ENCODE results near the gene OSMR. TPM values are rescaled to one million over a fixed set of nuclear protein-coding genes. Genes with fewer than 3 reads are reported as not detected.
A peak's percentile ranks its signal among the peaks of the same experiment; 100 is the strongest.

Gene OSMR
- total and polyA plus RNA-seq, 2 of the 13 experiments (the other 11 are each of a cell fraction or from before 2014, with no cell fraction given): 21.3 to 86.5 TPM

DNA sequence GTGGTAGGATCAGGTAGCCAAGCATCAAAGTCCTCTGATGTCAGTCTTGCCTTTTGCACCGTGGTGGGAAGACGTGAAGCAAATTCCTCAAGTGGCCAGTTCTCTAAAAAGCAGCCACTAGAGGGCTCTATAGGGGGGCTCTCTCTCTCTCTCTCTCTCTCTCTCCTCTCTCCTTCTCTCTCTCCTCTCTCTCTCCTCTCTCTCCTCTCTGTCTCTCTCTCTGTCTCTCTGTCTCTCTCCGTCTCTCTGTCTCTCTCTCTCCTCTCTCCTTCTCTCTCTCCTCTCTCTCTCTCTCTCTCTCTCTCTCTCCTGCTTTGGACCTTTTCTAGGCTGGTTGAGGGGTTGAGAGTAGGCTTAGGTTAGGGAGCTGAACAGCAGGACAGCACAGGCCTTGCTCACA, 13.9 kb upstream of the OSMR start:
- Histone ChIP-seq H2AFZ (ENCODE audit: low read length) (no peak overlapping the region), H4K20me1 (ENCODE audit: insufficient read depth, low read length) (no peaks in the 10 kb centered on the region; the same call in 1 of the 2 replicates), H3K27ac (ENCODE audit: extremely low read length, insufficient read depth, low read length) (peak overlapping the region; percentile 30), H3K4me2 (ENCODE audit: low read depth, low read length) (no peak overlapping the region), H3K9ac (ENCODE audit: insufficient read depth, low read depth, low read length) (no peak overlapping the region), H3K36me3 (replicated peaks in 1 of 2; ENCODE audit: control insufficient read depth in 1 of 2, insufficient read depth in 2 of 2, low read length in 2 of 2) (no peaks in the 10 kb centered on the region), H3K27me3 (ENCODE audit: control insufficient read depth in 1 of 2, insufficient read depth in 2 of 2, low read length in 2 of 2) (no peaks in the 10 kb centered on the region), H3K9me3 (ENCODE audit: low read length) (no peaks in the 10 kb centered on the region), H3K4me3 (replicated peaks in 1 of 3; ENCODE audit: insufficient read depth in 1 of 3, low read depth in 2 of 3, low read length in 3 of 3) (no peak overlapping the region), H3K4me1 (ENCODE audit: insufficient read depth, low read length) (peaks cover 39% of the 10 kb centered on the region), H3K79me2 (ENCODE audit: insufficient read depth, low read length) (no peaks in the 10 kb centered on the region)
- WGBS (ENCODE audit: low lambda C conversion rate): 58% methylated on average over 3 of the region's 3 CpGs
- DNase-seq (ENCODE audit: low spot score): peak; percentile 14
- ATAC-seq: peak; percentile 7; the same call in 2 of the 3 replicates
- no TSS peak for BruUV-seq (replicated peaks)
- POLR2A ChIA-PET: interaction anchor here (1.9 kb wide), 1 partner anchor 10 kb away, joined by 7 read pairs; no protein-coding TSS in a partner anchor
- intact Hi-C loops (cut with micrococcal nuclease; ENCODE audit: unreplicated experiment) (loop anchor here (2.0 kb wide), 1 partner anchor 91 kb away; no protein-coding TSS in a partner anchor), in situ Hi-C loops (cut with HindIII; ENCODE audit: extremely low pct_ligation_motif_present, low pct_unique_long_range_greater_than_20kb) (no loop called here)
- CTCF ChIA-PET (ENCODE audit: low intra/inter-chr PET ratio, low total read pairs): interaction anchor here (1.3 kb wide), 1 partner anchor 91 kb away, joined by 4 read pairs; no protein-coding TSS in a partner anchor
- FAIRE-seq: no peak
- TF ChIP-seq CEBPG (CRISPR knock-in tag; IDR thresholded peaks at IDR 0.05) (no peak), ZFYVE20 (CRISPR knock-in tag; IDR thresholded peaks at IDR 0.05; ENCODE audit: borderline replicate concordance, low read depth) (no peak), PTBP1 (IDR thresholded peaks at IDR 0.05; ENCODE audit: low read depth, low read length, poor library complexity, severe bottlenecking) (peak; percentile 98), ZFP36L1 (CRISPR knock-in tag; IDR thresholded peaks at IDR 0.05) (no peak), ZNF792 (CRISPR knock-in tag; IDR thresholded peaks at IDR 0.05) (no peak), ESRRA (CRISPR knock-in tag; IDR thresholded peaks at IDR 0.05; ENCODE audit: low read depth) (no peak), ZSCAN31 (CRISPR knock-in tag; IDR thresholded peaks at IDR 0.05; ENCODE audit: low read depth) (no peak), SCMH1 (CRISPR knock-in tag; IDR thresholded peaks at IDR 0.05; ENCODE audit: borderline replicate concordance) (no peak), ZNF891 (CRISPR knock-in tag; IDR thresholded peaks at IDR 0.05) (no peak), CTCF (CRISPR knock-in tag; IDR thresholded peaks at IDR 0.05) (peak; percentile 47), MTA1 (CRISPR knock-in tag; IDR thresholded peaks at IDR 0.05; ENCODE audit: borderline replicate concordance) (no peak), ZNF33B (CRISPR knock-in tag; IDR thresholded peaks at IDR 0.05) (no peak), PHF21A (CRISPR knock-in tag; IDR thresholded peaks at IDR 0.05) (no peak), ZNF589 (CRISPR knock-in tag; conservative IDR thresholded peaks at IDR 0.05) (no peak), ZNF3 (CRISPR knock-in tag; IDR thresholded peaks at IDR 0.05) (no peak), CHCHD3 (CRISPR knock-in tag; IDR thresholded peaks at IDR 0.05) (no peak), FOXA1 (IDR thresholded peaks at IDR 0.05) (no peak), FOXA1 (CRISPR knock-in tag; IDR thresholded peaks at IDR 0.05) (no peak), SAP130 (CRISPR knock-in tag; IDR thresholded peaks at IDR 0.05; ENCODE audit: low read depth) (0 out of 2 replicates have a peak, but pooled peaks have one; percentile 13)
- TF ChIP-seq, protein P1, sequence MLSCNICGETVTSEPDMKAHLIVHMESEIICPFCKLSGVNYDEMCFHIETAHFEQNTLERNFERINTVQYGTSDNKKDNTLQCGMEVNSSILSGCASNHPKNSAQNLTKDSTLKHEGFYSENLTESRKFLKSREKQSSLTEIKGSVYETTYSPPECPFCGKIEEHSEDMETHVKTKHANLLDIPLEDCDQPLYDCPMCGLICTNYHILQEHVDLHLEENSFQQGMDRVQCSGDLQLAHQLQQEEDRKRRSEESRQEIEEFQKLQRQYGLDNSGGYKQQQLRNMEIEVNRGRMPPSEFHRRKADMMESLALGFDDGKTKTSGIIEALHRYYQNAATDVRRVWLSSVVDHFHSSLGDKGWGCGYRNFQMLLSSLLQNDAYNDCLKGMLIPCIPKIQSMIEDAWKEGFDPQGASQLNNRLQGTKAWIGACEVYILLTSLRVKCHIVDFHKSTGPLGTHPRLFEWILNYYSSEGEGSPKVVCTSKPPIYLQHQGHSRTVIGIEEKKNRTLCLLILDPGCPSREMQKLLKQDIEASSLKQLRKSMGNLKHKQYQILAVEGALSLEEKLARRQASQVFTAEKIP (CRISPR knock-in tag; IDR thresholded peaks at IDR 0.05; ENCODE audit: borderline replicate concordance): no peak
- TF ChIP-seq, protein P2, sequence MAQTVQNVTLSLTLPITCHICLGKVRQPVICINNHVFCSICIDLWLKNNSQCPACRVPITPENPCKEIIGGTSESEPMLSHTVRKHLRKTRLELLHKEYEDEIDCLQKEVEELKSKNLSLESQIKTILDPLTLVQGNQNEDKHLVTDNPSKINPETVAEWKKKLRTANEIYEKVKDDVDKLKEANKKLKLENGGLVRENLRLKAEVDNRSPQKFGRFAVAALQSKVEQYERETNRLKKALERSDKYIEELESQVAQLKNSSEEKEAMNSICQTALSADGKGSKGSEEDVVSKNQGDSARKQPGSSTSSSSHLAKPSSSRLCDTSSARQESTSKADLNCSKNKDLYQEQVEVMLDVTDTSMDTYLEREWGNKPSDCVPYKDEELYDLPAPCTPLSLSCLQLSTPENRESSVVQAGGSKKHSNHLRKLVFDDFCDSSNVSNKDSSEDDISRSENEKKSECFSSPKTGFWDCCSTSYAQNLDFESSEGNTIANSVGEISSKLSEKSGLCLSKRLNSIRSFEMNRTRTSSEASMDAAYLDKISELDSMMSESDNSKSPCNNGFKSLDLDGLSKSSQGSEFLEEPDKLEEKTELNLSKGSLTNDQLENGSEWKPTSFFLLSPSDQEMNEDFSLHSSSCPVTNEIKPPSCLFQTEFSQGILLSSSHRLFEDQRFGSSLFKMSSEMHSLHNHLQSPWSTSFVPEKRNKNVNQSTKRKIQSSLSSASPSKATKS (CRISPR knock-in tag; IDR thresholded peaks at IDR 0.05): no peak
